HG03196 (cell line): ENCODE measurements around the gene HPD.

ENCODE experiments used
- ATAC-seq: cut with Tn5 transposase; IDR thresholded peaks from one replicate; pipeline ENCODE4 v1.9.1; 2021; ENCODE audit not compliant: unreplicated experiment

HPD gene

GRCh38 chr12:121812320-121812871, 46.3 kb downstream of the HPD start:
- no peak for ATAC-seq

GRCh38 chr12:121811434-121812319, 47.0 kb downstream of the HPD start:
- ATAC-seq: peak; percentile 70

- no peak for ATAC-seq
Measured at GRCh38 chr12:121810833-121811433, 47.7 kb downstream of the HPD start.

- no peak for ATAC-seq
Measured at GRCh38 chr12:121810234-121810817, 48.3 kb downstream of the HPD start.

- no peak for ATAC-seq
Measured at GRCh38 chr12:121809712-121810116, 48.9 kb downstream of the HPD start.

GRCh38 chr12:121808623-121809022, 50.0 kb downstream of the HPD start:
- ATAC-seq: no peak

GRCh38 chr12:121807642-121808347, 50.9 kb downstream of the HPD start:
- no peak for ATAC-seq

GRCh38 chr12:121806546-121807423, 51.9 kb downstream of the HPD start:
- ATAC-seq: no peak

- ATAC-seq: no peak
Measured at GRCh38 chr12:121806009-121806545, 52.6 kb downstream of the HPD start.

GRCh38 chr12:121805171-121806008, 53.3 kb downstream of the HPD start:
- no peak for ATAC-seq

- ATAC-seq: no peak
Measured at GRCh38 chr12:121804417-121805111, 54.1 kb downstream of the HPD start.

GRCh38 chr12:121803861-121804416, 54.7 kb downstream of the HPD start, which contains the start of gene SETD1B:
SETD1B (plus strand) TSS chr12:121804009; CDS start chr12:121804738, 729 bp downstream.
- no peak for ATAC-seq

GRCh38 chr12:121802843-121803698, 55.6 kb downstream of the HPD start:
- peak; percentile 41 for ATAC-seq

GRCh38 chr12:121802485-121802842, 56.2 kb downstream of the HPD start:
- ATAC-seq: no peak

- ATAC-seq: no peak
Measured at GRCh38 chr12:121801595-121802484, 56.8 kb downstream of the HPD start.
